Cerebellar cortex (tissue), 1 donor: ENCODE measurements around the gene SNAI3.

Source experiments
- DNase-seq: peaks from one replicate; pipeline ENCODE4 v3.0.0-alpha.2; 2015; ENCODE audit warnings: low spot score

The SNAI3 gene

DNA sequence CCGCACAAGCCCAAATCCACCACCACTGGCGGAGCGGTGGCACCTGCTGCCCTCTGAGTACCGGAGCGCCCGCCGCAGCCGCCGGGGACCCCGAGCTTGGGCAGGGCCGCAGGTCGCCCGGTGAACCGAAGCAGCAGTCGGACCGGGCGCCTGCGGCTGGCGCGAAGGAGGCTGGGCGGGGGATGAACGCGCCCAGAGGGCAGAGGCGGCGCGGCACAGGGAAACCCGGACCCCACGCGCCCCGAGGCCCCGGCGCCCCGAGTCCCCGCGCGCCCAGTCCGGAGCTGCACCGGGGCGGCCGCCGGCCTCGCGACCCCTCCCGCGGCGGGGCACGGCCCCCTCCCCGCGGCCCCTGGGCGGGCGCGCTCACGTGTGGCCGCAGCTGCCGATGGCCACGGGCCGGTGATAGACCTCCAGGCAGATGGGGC, 19.5 kb upstream of the SNAI3 start:
- no peak for DNase-seq

GRCh38 chr16:88705076-88705684, 18.9 kb upstream of the SNAI3 start:
- DNase-seq = no peak

GRCh38 chr16:88703486-88704309, 17.4 kb upstream of the SNAI3 start:
- DNase-seq = no peak

DNA sequence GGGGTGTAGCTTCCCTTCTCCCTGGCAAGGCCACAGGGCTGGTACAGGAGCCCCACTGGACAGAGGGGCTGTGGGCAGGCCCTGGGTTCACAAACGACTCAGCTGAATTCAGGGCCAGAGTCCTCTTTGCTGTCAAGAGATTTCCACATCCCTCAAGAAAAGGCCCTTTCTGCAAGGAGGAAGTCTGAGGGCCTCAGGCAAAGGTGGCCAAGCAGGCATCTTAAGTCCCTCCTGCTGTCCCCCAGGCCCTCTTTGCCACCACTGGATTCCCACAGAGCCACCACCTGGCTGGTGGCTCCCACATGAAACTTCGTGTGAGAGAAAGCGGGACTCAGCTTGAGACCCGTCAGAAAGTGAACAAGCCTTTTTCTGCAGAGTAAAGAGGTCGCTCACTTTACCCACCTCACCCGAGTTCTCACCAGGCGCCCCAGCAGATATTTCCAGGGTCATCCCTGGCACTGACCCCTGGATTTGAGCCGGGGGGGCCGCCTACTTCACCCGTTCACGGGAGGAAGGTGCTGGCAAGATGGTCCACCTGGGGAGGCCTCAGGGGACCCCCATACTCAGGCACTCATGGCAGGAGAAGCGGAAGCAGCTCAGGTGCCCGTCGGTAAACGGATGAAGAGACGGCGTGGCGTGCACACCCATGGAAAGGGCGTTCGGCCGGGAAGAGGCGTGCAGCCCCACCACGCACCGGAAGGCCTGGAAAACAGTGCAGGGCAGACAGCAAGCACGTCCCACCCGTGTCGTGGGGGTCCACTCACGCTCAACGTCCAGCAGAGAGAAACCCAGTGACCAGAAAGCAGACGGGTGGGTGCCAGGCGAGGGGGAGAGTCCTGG, 16.3 kb upstream of the SNAI3 start:
- no peak for DNase-seq

DNA sequence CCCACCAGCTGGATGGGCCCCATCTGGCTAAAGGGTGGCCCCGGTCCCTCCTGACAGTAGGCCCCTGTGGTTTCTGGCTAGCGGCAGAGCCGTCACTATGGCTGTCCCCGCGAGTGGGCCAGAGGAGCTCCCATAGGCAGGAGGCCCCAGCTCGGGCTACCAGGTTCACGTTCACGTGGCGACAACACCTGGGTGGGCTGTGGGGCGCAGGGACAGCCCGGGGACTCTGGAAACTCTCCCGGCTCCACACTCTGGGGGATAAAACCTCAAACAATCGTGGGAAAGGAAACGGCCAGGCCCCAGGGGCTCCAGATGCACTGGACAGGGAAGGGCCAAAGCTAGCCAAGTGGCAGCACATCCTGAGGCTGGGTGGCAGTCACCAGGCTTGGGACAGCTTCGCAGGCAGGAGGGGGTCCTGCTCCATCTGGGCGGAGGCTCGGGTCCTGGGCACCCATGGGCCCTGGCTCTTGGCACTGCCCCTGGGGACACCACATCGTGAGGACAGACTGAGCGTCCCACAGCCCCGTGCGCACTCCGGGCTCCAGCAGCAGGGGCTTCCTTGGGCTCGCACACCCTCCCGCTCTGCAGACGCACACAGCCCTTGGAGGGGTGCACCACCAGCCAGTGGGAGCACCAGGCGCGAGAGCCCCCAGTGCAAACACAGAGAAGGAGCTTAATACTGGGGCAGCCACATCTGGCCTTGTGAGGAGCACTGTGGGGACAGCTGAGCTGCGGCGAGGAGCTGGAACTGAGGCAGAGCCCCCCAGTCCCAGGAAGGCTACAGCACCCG, 15.5 kb upstream of the SNAI3 start:
- DNase-seq = no peak

DNA sequence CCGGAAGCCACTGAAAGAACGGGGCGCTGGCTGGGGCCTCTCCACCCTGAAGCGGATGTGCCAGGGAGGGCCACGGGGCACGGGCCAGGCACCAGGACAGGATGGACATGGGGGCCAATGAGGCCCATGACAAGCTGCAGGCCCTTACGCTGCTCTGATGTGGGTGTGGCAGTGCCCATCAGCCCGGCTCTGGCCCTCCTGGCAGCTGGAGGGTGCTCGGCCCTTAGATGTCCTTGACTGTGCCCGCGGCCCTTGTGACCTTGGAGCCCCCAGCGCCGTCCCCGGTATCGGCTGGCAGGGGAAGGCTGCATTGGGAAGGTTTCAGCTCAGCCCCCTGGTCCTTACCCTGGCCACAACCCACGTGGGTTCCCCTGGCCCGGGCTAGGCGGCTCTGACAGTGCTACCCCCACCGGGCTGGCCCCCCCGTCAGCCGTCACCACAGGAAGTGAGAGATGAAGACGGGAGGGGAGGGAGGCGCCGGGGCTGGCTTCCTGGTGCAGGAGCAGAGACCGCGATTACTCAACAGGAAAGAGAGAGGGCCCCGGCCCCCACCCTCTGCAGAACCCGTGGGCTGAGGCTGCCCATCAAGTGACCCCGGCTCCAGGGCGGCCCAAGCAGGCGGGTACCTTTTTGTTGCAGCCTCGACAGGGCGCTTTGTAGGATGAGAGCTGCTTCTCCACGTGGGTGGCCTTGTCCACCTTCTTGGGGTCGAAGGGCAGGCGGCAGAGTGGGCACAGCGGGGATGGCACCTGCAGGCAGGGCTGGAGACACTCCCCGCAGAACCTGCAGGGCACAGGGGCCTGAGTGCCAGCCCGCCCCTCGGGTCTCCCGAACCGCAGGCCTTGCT, 14.6 kb upstream of the SNAI3 start:
- no peak for DNase-seq

- DNase-seq = no peak
These were observed 14.0 kb upstream of the SNAI3 start for GRCh38 chr16:88700322-88700635.

GRCh38 chr16:88699180-88699579, 12.9 kb upstream of the SNAI3 start:
- no peak for DNase-seq

- DNase-seq = no peak
These were observed 12.3 kb upstream of the SNAI3 start for GRCh38 chr16:88698646-88699045.

GRCh38 chr16:88697831-88698615, 11.7 kb upstream of the SNAI3 start:
- no peak for DNase-seq

DNA sequence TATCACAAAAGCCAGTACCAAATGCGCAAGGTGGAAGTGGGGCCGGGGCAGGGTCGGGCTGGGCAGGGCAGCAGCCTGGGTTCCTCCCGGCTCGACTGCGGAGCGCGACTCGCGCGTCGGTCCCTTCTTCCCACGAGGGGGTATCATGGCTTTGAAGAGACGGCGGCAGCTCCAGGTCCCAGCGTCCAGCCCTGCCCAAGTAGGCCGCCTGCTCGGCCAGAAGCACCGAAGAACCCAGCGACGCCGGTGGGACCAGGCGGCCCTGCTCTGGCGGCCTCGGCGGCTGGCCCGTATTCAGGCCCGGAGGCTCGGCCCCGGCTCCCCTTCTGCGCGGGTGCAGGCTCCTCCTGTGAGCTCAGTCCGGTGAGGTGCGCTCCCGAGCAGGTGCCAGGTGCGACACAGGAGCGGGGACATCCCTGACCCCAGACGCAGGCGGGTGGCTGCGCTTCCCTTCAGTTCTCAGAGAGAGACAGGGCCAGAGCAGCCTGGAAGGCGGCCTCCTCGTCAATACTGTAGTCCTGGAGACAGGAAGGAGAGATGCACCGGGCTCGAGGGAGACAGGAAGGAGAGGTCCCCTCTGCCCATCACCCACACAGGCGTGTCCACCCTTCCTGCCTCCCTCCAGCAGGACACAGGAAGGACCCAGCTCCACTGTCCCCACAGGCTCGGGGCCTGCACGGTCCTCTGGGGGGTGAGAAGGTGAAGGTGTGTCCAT, 11.0 kb upstream of the SNAI3 start:
- DNase-seq = no peak

DNA sequence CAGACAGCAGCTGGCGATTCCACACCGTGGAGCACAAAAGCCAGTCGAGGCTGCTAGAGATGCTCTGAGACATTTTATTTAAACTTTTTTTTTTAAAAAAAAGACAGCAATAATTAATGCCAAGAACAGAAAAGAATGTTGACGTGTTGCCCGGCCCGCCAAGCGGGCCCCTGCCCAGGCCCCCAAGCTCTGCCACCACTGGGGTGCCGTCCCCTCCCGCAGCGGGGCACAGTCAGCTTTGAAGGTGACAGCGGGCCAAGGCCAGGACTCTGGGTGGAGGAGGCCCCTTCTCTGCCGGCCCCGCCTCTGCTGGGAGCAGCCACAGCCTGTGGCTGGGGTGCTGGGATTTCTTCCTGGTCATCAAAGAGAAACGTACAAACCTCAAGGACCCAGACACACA, 10.1 kb upstream of the SNAI3 start:
- DNase-seq = no peak

DNA sequence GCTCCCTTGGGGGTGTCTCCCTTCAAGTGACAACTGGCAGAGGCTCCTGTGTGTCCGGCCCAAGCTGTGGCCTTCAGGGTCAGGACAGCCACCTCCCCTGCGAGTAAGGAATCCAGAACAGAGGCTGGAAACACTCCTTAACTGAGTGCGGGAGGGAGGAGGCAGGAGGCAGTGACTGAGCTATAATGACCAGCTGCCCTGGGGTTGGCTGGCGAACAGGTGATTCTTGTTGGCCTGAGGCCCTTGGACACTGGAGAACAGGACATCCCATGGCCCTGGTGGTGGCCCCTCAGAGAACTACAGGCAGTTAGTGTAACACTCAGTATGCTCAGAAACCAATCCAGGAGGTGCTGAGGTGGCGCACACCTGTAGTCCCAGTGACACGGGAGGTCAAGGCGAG, 9.4 kb upstream of the SNAI3 start:
- no peak for DNase-seq

DNA sequence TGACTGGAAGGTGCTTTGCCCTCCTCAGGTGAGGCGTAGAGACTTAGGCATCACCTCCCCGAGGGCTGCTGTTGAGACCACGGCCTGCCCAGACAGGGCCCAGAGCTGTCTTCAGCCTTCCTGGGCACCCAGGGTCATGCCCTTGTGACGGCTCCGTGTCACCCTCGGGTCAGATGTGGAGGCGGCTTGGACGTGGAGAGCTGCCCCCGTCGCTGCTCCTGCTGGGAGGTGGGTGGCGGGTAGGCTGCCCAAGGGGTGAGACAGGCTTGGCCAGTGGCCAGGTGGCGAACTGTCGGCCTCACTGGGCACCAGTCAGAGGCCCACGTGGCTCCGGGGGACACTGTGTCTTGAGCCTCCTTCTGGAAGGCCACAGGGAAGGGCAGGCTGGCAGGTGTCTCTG, 8.9 kb upstream of the SNAI3 start:
- DNase-seq = no peak

DNA sequence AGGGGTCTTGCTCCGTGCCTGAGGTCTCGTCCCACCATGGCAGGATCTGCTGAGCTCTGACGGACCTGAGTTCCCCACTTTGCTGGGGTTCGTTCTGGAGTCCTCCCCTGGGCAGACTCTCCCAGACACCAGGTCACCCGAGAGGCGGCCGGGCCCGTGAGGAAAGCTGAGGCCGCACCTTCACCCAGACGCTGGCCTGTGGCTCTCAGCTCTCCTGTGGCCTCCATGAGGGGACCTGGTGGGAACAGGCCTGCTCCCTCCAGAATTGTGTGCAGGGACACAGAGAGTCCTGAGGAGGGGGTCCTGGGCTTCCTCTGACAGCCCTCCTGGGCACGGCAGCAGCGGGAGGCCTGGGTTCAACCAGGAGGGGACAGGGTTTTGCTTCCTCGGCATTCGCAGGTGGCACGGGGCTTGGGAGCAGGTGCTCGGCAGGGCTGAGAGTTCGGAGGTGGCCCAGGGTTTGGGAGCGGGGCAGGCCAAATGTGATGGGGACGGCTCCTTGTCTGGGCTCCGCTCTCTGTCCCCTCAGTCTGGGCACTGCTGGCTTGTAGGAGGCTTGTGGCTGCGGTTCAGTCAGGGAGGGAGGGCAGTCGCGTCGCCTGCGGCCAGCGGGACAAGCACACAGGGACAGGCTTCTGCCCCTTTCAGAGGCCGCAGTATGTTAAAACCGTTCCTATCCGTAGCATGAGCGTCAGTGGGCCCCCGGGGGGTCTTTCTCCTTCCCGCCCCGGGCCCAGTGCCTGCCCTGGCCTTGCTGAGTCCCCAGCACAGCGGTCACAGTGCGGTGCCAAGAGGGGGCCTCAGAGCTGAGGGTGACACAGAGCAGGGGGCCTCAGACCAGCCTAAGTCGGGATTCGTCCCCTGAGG, 8.1 kb upstream of the SNAI3 start:
- DNase-seq = no peak

- DNase-seq = no peak
These were observed 7.3 kb upstream of the SNAI3 start for GRCh38 chr16:88693420-88694177.

DNA sequence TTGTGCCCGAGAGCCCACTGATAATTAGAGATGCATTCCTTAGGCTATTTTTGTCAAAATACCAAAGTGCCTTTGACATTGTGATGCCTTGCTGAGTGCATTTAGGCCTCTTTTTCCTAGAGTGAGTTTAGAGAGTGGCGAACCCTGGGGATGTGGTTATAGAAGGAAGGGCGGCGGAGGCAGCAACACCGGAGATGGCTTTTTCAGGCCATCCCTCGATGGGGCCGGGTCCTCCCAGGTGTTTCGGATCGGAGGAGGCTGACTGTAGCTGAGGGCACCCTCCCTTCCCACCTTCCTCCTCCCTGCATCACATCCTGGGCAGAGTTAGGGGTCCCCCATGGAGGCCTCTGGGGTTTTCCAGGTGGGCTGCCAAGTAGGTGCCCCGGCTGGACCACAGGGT, 6.6 kb upstream of the SNAI3 start:
- no peak for DNase-seq

- no peak for DNase-seq
These were observed 5.7 kb upstream of the SNAI3 start for GRCh38 chr16:88691924-88692560.
